Testis (tissue), 3 donors: ENCODE results near the gene TUB. TPM values are rescaled to one million over a fixed set of nuclear protein-coding genes. Genes with fewer than 3 reads are reported as not detected.

Experiments used
- DNase-seq: peaks from one replicate; pipeline ENCODE4 v3.0.0-alpha.2; 2019
- H3K27ac ChIP-seq, 2 donors: fragments of 200-600 bp; sonication (generic); one replicate each; pipeline ENCODE4 v1.5.1; 2019
- H3K27me3 ChIP-seq: fragments of 200-600 bp; sonication (generic); one replicate; pipeline ENCODE4 v1.5.1; 2019
- H3K36me3 ChIP-seq: fragments of 200-600 bp; sonication (generic); one replicate; pipeline ENCODE4 v1.5.1; 2017; ENCODE audit warnings: low read depth; ENCODE audit errors: missing control alignments
- H3K4me1 ChIP-seq: fragments of 200-600 bp; sonication (generic); one replicate; pipeline ENCODE4 v1.5.1; 2019
- H3K4me3 ChIP-seq, 2 donors: fragments of 200-600 bp; sonication (generic); one replicate each; pipeline ENCODE4 v1.5.1; 2017 to 2019
- H3K9me3 ChIP-seq: fragments of 200-600 bp; sonication (generic); one replicate; pipeline ENCODE4 v1.5.1; 2017
- POLR2A ChIP-seq: fragments of 450-650 bp; IDR thresholded peaks from one replicate; pipeline ENCODE4 v1.6.1; 2017; ENCODE audit warnings: antibody characterized with exemption, mild to moderate bottlenecking, moderate library complexity
- WGBS, 2 donors: methylation state at CpG; one replicate each; pipeline ENCODE4 v1.1.5; 2018; 5-methylcytosine and 5-hydroxymethylcytosine counted together
- intact Hi-C: fragments of 100-400 bp; cut with DNase I; formaldehyde crosslinking; loops from one replicate; pipeline ENCODE4 v1.15.1; 2023; ENCODE audit warnings: low total_unique reads
- polyA plus RNA-seq: library from polyadenylated mRNA; stranded (reverse); fragments of 350-450 nt; fragmentation: Illumina TruSeq; extraction: RNeasy Lipid Tissue Mini Kit (QIAGEN cat#74804); gene quantifications from one replicate; pipeline ENCODE4 v1.2.3, GENCODE V29; 2014; ENCODE audit warnings: low read depth, low replicate concordance; ENCODE audit not compliant: insufficient read depth
- total RNA-seq, 2 donors: library from RNA; depleted of rRNA; stranded (reverse); fragments of >200 nt; gene quantifications; one replicate each; pipeline ENCODE4 v1.2.3, GENCODE V29; 2016
- TF ChIP-seq, protein P1 (sequence below), 3 experiments: fragments of 450-650 bp in 2 of 3; fragments of 200-600 bp in 1 of 3; sonication (generic) in 1 of 3; IDR thresholded peaks; one replicate each; pipeline ENCODE4 v1.5.1; 2016 to 2019; ENCODE audit warnings: antibody characterized with exemption in 3 of 3, mild to moderate bottlenecking in 2 of 3, moderate library complexity in 1 of 3

Gene TUB
- total and polyA plus RNA-seq, 3 donors from 2014 or later = 8.9 to 16.5 (median 15.6) TPM

- H3K4me1 ChIP-seq = peaks cover 3% of the 10 kb centered on the region
- H3K4me3 ChIP-seq = no peak overlapping the region
- intact Hi-C loops = no loop called here
These were observed 41.3 kb upstream of the TUB start for GRCh38 chr11:8039530-8040260.

DNA sequence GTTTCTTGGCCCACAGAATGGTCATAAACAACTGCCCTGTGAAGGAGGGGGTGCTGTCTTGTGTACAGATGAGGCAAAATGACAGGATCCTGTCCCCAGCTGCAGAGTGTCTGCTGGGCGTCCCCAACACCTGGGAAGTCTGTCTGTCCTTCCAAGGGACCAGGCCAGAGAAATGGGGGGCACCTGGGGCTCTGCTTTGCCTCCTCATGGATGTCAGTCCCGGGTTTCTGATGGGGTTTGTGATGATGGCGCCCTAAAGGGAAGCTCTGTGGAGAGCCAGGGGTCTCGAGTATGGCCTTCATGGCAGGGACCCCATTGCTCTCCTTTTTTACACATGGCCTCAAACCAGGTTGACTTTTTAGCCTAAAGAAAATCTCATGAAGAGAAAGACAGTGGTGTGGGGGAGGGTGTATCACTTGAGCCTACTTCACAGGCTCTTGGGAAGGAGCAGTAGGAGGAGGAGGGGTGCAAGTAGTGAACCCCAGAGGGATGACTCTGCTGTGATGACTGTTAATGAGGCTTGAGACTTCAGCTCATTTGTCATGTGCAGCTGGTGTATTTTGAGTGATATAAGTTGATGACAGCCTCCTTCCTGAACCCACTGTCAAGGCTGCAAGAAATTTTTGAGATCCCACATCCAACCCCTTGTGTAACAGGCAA, 40.6 kb upstream of the TUB start:
- no peaks in the 10 kb centered on the region for H3K9me3 ChIP-seq
- no peaks in the 10 kb centered on the region for H3K36me3 ChIP-seq
- H3K27ac ChIP-seq = no peak overlapping the region
- H3K4me1 ChIP-seq = no peaks in the 10 kb centered on the region
- no peak overlapping the region for H3K4me3 ChIP-seq
- intact Hi-C loops = no loop called here
- no peak for DNase-seq
- H3K27me3 ChIP-seq = no peaks in the 10 kb centered on the region
- TF ChIP-seq, protein P1, sequence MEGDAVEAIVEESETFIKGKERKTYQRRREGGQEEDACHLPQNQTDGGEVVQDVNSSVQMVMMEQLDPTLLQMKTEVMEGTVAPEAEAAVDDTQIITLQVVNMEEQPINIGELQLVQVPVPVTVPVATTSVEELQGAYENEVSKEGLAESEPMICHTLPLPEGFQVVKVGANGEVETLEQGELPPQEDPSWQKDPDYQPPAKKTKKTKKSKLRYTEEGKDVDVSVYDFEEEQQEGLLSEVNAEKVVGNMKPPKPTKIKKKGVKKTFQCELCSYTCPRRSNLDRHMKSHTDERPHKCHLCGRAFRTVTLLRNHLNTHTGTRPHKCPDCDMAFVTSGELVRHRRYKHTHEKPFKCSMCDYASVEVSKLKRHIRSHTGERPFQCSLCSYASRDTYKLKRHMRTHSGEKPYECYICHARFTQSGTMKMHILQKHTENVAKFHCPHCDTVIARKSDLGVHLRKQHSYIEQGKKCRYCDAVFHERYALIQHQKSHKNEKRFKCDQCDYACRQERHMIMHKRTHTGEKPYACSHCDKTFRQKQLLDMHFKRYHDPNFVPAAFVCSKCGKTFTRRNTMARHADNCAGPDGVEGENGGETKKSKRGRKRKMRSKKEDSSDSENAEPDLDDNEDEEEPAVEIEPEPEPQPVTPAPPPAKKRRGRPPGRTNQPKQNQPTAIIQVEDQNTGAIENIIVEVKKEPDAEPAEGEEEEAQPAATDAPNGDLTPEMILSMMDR (IDR thresholded peaks at IDR 0.05) = no peak
- TF ChIP-seq POLR2A = no peak
- WGBS, 2 donors = 93% methylated on average over 3 to 4 of the region's 4 CpGs

More at GRCh38 chr11:8039530-8040260, 41.3 kb upstream of the TUB start:
- no peak for DNase-seq
- no peak overlapping the region for H3K27ac ChIP-seq
- H3K27me3 ChIP-seq = no peaks in the 10 kb centered on the region
- no peak for TF ChIP-seq POLR2A
- TF ChIP-seq, protein P1 (IDR thresholded peaks at IDR 0.05) = no peak
- H3K9me3 ChIP-seq = no peaks in the 10 kb centered on the region
- WGBS, 2 donors = 81 to 84% methylated on average over 10 of the region's 10 CpGs
- no peaks in the 10 kb centered on the region for H3K36me3 ChIP-seq

DNA sequence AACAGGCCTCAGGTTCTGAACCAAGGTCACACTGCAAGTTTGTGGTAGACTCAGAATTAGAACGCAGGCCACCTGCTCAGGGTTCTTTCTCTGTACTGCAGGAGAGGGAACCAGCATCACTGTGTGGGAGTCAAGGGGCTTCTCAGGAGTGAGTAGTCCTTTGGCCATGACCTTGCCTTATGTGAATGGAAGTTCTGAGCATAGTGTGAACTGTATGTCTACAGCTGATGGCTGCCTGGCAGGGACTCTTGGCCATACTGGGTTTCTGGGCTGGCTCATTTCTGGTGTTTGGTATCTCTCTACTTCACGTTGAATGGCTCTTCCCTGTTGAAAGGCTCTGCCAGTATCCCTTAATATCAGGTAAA, 40.1 kb upstream of the TUB start:
- TF ChIP-seq POLR2A = no peak
- TF ChIP-seq, protein P1 (IDR thresholded peaks at IDR 0.05) = no peak
- DNase-seq = no peak
- 72 to 100% methylated on average over 1 to 2 of the region's 2 CpGs for WGBS, 2 donors
- Histone ChIP-seq H3K27me3 (no peaks in the 10 kb centered on the region), H3K27ac (no peak overlapping the region), H3K4me3 (no peak overlapping the region), H3K4me1 (peaks cover 4% of the 10 kb centered on the region), H3K36me3 (no peaks in the 10 kb centered on the region), H3K9me3 (no peaks in the 10 kb centered on the region)
- intact Hi-C loops = no loop called here

GRCh38 chr11:8041576-8041975, 39.4 kb upstream of the TUB start:
- DNase-seq = no peak
- H3K27ac ChIP-seq = no peak overlapping the region

More at GRCh38 chr11:8041576-8041975, 39.4 kb upstream of the TUB start:
- H3K4me1 ChIP-seq = peaks cover 6% of the 10 kb centered on the region
- no peaks in the 10 kb centered on the region for H3K27me3 ChIP-seq
- H3K9me3 ChIP-seq = no peaks in the 10 kb centered on the region
- no peaks in the 10 kb centered on the region for H3K36me3 ChIP-seq
- intact Hi-C loops = no loop called here
- no peak overlapping the region for H3K4me3 ChIP-seq
- no peak for TF ChIP-seq POLR2A
- TF ChIP-seq, protein P1 (IDR thresholded peaks at IDR 0.05) = no peak
- 88 to 99% methylated on average over 4 of the region's 4 CpGs for WGBS, 2 donors
